Measurements from ENCODE around the gene MEPCE.

Gene MEPCE

DNA sequence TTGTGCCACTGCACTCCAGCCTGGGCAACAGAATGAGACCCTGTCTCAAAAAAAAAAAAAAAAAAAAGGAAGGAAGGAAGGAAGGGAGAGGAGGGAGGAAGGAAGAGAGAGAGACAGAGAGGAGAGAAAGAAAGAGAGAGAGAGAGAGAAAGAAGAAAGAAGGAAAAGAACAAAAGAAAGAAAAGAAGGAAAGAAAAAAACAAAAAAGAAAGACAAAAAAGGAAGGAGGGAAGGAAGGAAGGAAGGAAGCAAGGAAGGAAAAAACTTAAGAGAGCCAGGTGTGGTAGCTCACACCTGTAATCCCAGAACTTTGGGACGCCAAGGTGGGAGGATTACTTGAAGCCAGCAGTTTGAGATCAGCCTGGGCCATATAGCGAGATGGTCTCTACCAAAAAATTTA is 35.2 kb downstream of the MEPCE start:
- no peaks in the 10 kb centered on the region for H3K9me3 ChIP-seq (ENCODE audit: control insufficient read depth in 2 of 2, low read length in 2 of 2)
- peaks cover 20% of the 10 kb centered on the region for H3K4me1 ChIP-seq (ENCODE audit: control insufficient read depth, insufficient read depth, low read length)
- no peak overlapping the region for H3K27ac ChIP-seq (ENCODE audit: low read length)
- H3K27me3 ChIP-seq (ENCODE audit: control insufficient read depth in 1 of 2, insufficient read depth in 2 of 2, low read length in 2 of 2): no peaks in the 10 kb centered on the region
- H3K9ac ChIP-seq (ENCODE audit: low read length in 2 of 2): no peak overlapping the region
- H3K36me3 ChIP-seq (ENCODE audit: control insufficient read depth in 2 of 2, insufficient read depth in 2 of 2, low read length in 2 of 2): peaks cover 0 to 2% of the 10 kb centered on the region in 2 donors
- no peak overlapping the region for H3K4me3 ChIP-seq (ENCODE audit: low read length in 2 of 2)

- no peak overlapping the region for H3K27ac ChIP-seq (ENCODE audit: low read length)
- H3K4me1 ChIP-seq (ENCODE audit: control insufficient read depth, insufficient read depth, low read length): peaks cover 21% of the 10 kb centered on the region
- H3K36me3 ChIP-seq (ENCODE audit: control insufficient read depth in 2 of 2, insufficient read depth in 2 of 2, low read length in 2 of 2): peaks cover 0 to 2% of the 10 kb centered on the region in 2 donors
- no peak overlapping the region for H3K4me3 ChIP-seq (ENCODE audit: low read length in 2 of 2)
- no peaks in the 10 kb centered on the region for H3K27me3 ChIP-seq (ENCODE audit: control insufficient read depth in 1 of 2, insufficient read depth in 2 of 2, low read length in 2 of 2)
- H3K9ac ChIP-seq (ENCODE audit: low read length in 2 of 2): peak overlapping the region; percentile 28 to 29
- H3K9me3 ChIP-seq (ENCODE audit: control insufficient read depth in 2 of 2, low read length in 2 of 2): no peaks in the 10 kb centered on the region
Observed at GRCh38 chr7:100465299-100465698, 35.7 kb downstream of the MEPCE start.

GRCh38 chr7:100465702-100466311 is 36.2 kb downstream of the MEPCE start:
- Histone ChIP-seq H3K9ac (ENCODE audit: low read length in 2 of 2) (peak overlapping the region in 1 of 2 donors; percentile 28), H3K27ac (ENCODE audit: low read length) (no peak overlapping the region), H3K9me3 (ENCODE audit: control insufficient read depth in 2 of 2, low read length in 2 of 2) (no peaks in the 10 kb centered on the region), H3K36me3 (ENCODE audit: control insufficient read depth in 2 of 2, insufficient read depth in 2 of 2, low read length in 2 of 2) (peaks cover 0 to 2% of the 10 kb centered on the region in 2 donors), H3K27me3 (ENCODE audit: control insufficient read depth in 1 of 2, insufficient read depth in 2 of 2, low read length in 2 of 2) (no peaks in the 10 kb centered on the region), H3K4me3 (ENCODE audit: low read length in 2 of 2) (no peak overlapping the region), H3K4me1 (ENCODE audit: control insufficient read depth, insufficient read depth, low read length) (peaks cover 21% of the 10 kb centered on the region)

- H3K4me3 ChIP-seq (ENCODE audit: low read length in 2 of 2): peak overlapping the region in 1 of 2 donors; percentile 8
- peak overlapping the region in 1 of 2 donors; percentile 5 for H3K9ac ChIP-seq (ENCODE audit: low read length in 2 of 2)
- peaks cover 23% of the 10 kb centered on the region for H3K4me1 ChIP-seq (ENCODE audit: control insufficient read depth, insufficient read depth, low read length)
- peak overlapping the region; percentile 41 for H3K27ac ChIP-seq (ENCODE audit: low read length)
- H3K27me3 ChIP-seq (ENCODE audit: control insufficient read depth in 1 of 2, insufficient read depth in 2 of 2, low read length in 2 of 2): no peaks in the 10 kb centered on the region
- no peaks in the 10 kb centered on the region for H3K9me3 ChIP-seq (ENCODE audit: control insufficient read depth in 2 of 2, low read length in 2 of 2)
- peaks cover 2 to 3% of the 10 kb centered on the region in 2 donors for H3K36me3 ChIP-seq (ENCODE audit: control insufficient read depth in 2 of 2, insufficient read depth in 2 of 2, low read length in 2 of 2)
Observed at GRCh38 chr7:100466653-100467605, 37.3 kb downstream of the MEPCE start.

GRCh38 chr7:100467638-100468373 is 38.2 kb downstream of the MEPCE start:
- H3K4me3 ChIP-seq (ENCODE audit: low read length in 2 of 2): no peak overlapping the region
- no peak overlapping the region for H3K9ac ChIP-seq (ENCODE audit: low read length in 2 of 2)
- peaks cover 25% of the 10 kb centered on the region for H3K4me1 ChIP-seq (ENCODE audit: control insufficient read depth, insufficient read depth, low read length)
- H3K36me3 ChIP-seq (ENCODE audit: control insufficient read depth in 2 of 2, insufficient read depth in 2 of 2, low read length in 2 of 2): peaks cover 4 to 5% of the 10 kb centered on the region in 2 donors
- H3K9me3 ChIP-seq (ENCODE audit: control insufficient read depth in 2 of 2, low read length in 2 of 2): no peaks in the 10 kb centered on the region
- H3K27me3 ChIP-seq (ENCODE audit: control insufficient read depth in 1 of 2, insufficient read depth in 2 of 2, low read length in 2 of 2): no peaks in the 10 kb centered on the region
- H3K27ac ChIP-seq (ENCODE audit: low read length): peak overlapping the region; percentile 41

GRCh38 chr7:100469227-100470044 is 39.8 kb downstream of the MEPCE start:
- no peaks in the 10 kb centered on the region for H3K9me3 ChIP-seq (ENCODE audit: control insufficient read depth in 2 of 2, low read length in 2 of 2)
- H3K4me3 ChIP-seq (ENCODE audit: low read length in 2 of 2): no peak overlapping the region
- peaks cover 12% of the 10 kb centered on the region in 2 donors for H3K36me3 ChIP-seq (ENCODE audit: control insufficient read depth in 2 of 2, insufficient read depth in 2 of 2, low read length in 2 of 2)
- H3K27ac ChIP-seq (ENCODE audit: low read length): no peak overlapping the region
- H3K4me1 ChIP-seq (ENCODE audit: control insufficient read depth, insufficient read depth, low read length): peaks cover 31% of the 10 kb centered on the region
- no peaks in the 10 kb centered on the region for H3K27me3 ChIP-seq (ENCODE audit: control insufficient read depth in 1 of 2, insufficient read depth in 2 of 2, low read length in 2 of 2)
- no peak overlapping the region for H3K9ac ChIP-seq (ENCODE audit: low read length in 2 of 2)

DNA sequence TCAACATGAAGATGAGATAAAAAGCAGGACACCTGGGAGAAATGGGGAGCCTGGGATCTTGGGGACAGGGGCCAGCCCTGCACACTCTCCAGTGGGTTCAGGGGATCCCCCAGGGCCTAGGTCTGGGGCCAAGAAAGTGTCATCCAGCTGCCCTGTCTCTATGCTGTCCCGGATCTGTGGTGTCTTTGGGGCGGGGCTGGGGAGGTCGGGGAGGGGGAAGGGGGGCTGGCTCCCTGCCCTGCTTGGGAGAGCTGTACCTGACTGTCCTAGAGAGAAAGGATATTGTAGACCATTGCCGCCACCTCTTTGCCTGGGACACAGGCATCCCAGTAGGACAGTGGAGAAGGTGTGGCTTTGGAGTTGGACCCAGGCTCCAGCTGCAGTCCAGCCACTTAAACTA is 41.4 kb downstream of the MEPCE start:
- H3K4me1 ChIP-seq (ENCODE audit: control insufficient read depth, insufficient read depth, low read length): peaks cover 37% of the 10 kb centered on the region
- no peak overlapping the region for H3K9ac ChIP-seq (ENCODE audit: low read length in 2 of 2)
- no peak overlapping the region for H3K27ac ChIP-seq (ENCODE audit: low read length)
- no peak overlapping the region for H3K4me3 ChIP-seq (ENCODE audit: low read length in 2 of 2)
- H3K36me3 ChIP-seq (ENCODE audit: control insufficient read depth in 2 of 2, insufficient read depth in 2 of 2, low read length in 2 of 2): peaks cover 13 to 14% of the 10 kb centered on the region in 2 donors
- H3K27me3 ChIP-seq (ENCODE audit: control insufficient read depth in 1 of 2, insufficient read depth in 2 of 2, low read length in 2 of 2): no peaks in the 10 kb centered on the region
- H3K9me3 ChIP-seq (ENCODE audit: control insufficient read depth in 2 of 2, low read length in 2 of 2): no peaks in the 10 kb centered on the region

DNA sequence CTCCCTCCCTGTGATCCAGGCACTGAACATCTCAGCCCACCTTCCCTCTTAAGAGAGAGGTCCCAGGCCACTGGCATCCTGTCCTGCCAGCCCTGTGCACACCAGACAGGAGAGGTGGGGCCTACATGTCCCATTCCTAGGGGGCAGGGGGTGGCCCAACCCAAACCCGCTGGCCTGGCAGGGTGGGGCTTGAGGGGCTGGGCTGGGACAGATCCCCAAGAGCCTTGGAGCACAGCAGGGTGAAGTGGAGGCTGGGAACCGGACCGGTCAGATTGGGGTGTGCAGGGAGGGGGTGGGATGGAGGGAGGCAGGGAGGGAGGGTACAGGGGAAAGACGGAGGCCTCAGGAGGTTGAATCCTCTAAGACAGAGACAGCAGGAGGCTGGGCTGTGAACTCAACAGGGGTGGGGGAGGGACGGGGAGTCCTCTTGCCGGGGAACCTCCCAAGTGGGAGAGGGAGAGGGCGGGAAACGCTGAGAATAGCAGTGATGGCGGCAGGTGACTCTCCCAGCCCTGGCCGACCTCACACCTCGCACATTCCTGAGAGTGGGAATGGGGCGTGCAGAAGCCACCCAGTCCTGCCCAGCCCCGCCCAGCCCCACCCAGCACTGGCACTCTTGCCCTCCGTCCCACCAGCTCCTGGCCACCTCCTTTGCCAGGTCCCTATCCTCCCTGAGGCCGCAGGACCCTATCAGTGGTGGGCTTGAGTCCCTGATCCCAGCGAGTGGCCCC is 42.7 kb downstream of the MEPCE start:
- Histone ChIP-seq H3K4me3 (ENCODE audit: low read length in 2 of 2) (no peak overlapping the region), H3K4me1 (ENCODE audit: control insufficient read depth, insufficient read depth, low read length) (peaks cover 42% of the 10 kb centered on the region), H3K27ac (ENCODE audit: low read length) (no peak overlapping the region)

GRCh38 chr7:100472854-100473499 is 43.3 kb downstream of the MEPCE start:
- H3K36me3 ChIP-seq (ENCODE audit: control insufficient read depth in 2 of 2, insufficient read depth in 2 of 2, low read length in 2 of 2): peaks cover 11 to 14% of the 10 kb centered on the region in 2 donors
- peaks cover 47% of the 10 kb centered on the region for H3K4me1 ChIP-seq (ENCODE audit: control insufficient read depth, insufficient read depth, low read length)
- no peak overlapping the region for H3K9ac ChIP-seq (ENCODE audit: low read length in 2 of 2)

More for the DNA sequence above, 42.7 kb downstream of the MEPCE start:
- H3K9ac ChIP-seq (ENCODE audit: low read length in 2 of 2): no peak overlapping the region
- H3K36me3 ChIP-seq (ENCODE audit: control insufficient read depth in 2 of 2, insufficient read depth in 2 of 2, low read length in 2 of 2): peaks cover 12 to 14% of the 10 kb centered on the region in 2 donors
- H3K27me3 ChIP-seq (ENCODE audit: control insufficient read depth in 1 of 2, insufficient read depth in 2 of 2, low read length in 2 of 2): no peaks in the 10 kb centered on the region
- no peaks in the 10 kb centered on the region for H3K9me3 ChIP-seq (ENCODE audit: control insufficient read depth in 2 of 2, low read length in 2 of 2)

More at GRCh38 chr7:100472854-100473499, 43.3 kb downstream of the MEPCE start:
- Histone ChIP-seq H3K9me3 (ENCODE audit: control insufficient read depth in 2 of 2, low read length in 2 of 2) (no peaks in the 10 kb centered on the region), H3K4me3 (ENCODE audit: low read length in 2 of 2) (peak overlapping the region in 1 of 2 donors; percentile 19), H3K27ac (ENCODE audit: low read length) (no peak overlapping the region), H3K27me3 (ENCODE audit: control insufficient read depth in 1 of 2, insufficient read depth in 2 of 2, low read length in 2 of 2) (no peaks in the 10 kb centered on the region)
